GM18951 (cell line): ENCODE results near the gene ATRX.
"Not testable (repeated sequence)": the region's sequence is repeated elsewhere in the genome, so short reads cannot be mapped to it uniquely, and the experiment has no call there.

ENCODE experiments used
- POLR2A ChIP-seq: IDR thresholded peaks from 4 replicates; pipeline ENCODE4 v1.6.1; 2011; ENCODE audit warnings: mild to moderate bottlenecking; ENCODE audit not compliant: insufficient read length, insufficient read depth; ENCODE audit errors: extremely low read depth
- in situ Hi-C: fragments of 300-500 bp; cut with MboI; formaldehyde crosslinking; loops from one replicate; pipeline ENCODE4 v1.12.0; 2022; ENCODE audit warnings: low sequenced_read_pairs, mixed read lengths, inconsistent platforms; ENCODE audit not compliant: unreplicated experiment

ATRX gene

GRCh38 chrX:77755561-77755960 is 30.5 kb downstream of the ATRX start:
- TF ChIP-seq POLR2A: no peak
- in situ Hi-C loops: no loop called here

- in situ Hi-C loops: not testable (repeated sequence)
Measured at GRCh38 chrX:77753942-77754341, 32.1 kb downstream of the ATRX start.

GRCh38 chrX:77749695-77750094 is 36.3 kb downstream of the ATRX start:
- TF ChIP-seq POLR2A: no peak
- in situ Hi-C loops: no loop called here

DNA sequence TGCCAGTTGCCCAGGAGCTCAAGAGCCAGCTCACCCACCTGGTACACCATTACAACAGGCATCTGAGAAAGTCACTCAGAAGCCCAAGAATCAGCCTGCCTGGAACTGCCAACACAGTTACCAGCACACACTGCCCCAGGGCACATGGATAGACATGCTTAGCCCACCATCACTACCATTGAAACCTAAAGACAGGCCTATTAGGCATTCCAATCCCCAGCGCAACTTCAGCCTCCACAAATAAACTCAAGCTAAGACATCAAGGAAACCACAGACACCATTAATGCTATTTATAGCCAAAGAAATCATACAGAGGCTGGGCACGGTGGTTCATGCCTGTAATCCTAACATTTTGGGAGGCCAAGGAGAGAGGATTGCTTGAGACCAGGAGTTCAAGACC is 42.3 kb downstream of the ATRX start:
- in situ Hi-C loops: no loop called here
- TF ChIP-seq POLR2A: no peak

GRCh38 chrX:77742788-77743476 is 43.1 kb downstream of the ATRX start:
- in situ Hi-C loops: no loop called here
- TF ChIP-seq POLR2A: no peak

- in situ Hi-C loops: no loop called here
- TF ChIP-seq POLR2A: no peak
Measured at GRCh38 chrX:77740376-77740905, 45.6 kb downstream of the ATRX start.

GRCh38 chrX:77733342-77733741 is 52.7 kb downstream of the ATRX start:
- TF ChIP-seq POLR2A: no peak
- in situ Hi-C loops: no loop called here

DNA sequence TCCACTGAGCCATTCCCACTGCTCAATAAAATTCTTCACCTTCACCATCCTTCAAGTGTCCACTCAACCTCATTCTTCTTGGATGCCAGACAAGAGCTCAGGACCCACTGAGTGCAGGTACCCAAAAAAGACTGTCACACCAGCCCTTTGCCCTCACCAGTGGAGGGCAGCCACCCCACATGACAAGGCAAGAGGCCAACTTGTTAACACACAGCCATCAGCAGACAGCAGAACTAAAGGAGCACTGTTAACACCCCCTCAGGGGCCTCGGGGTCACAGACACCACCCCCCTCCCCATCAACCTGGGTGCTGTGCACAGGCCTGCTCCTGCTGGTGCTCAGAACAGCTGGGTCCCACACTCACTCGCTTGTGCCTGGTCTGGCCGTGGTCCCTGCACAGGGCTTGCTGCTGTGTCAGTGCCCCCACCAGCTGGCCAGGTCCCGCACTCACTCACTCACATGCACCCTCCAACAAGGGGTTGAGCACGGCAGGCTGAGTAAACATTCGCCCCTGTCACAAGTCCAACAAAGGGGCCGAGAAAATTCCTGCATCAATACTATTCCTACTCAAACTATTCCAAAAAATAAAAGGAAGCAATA is 54.1 kb downstream of the ATRX start:
- TF ChIP-seq POLR2A: no peak
- in situ Hi-C loops: no loop called here

GRCh38 chrX:77726095-77726494 is 59.9 kb downstream of the ATRX start:
- in situ Hi-C loops: not testable (repeated sequence)

DNA sequence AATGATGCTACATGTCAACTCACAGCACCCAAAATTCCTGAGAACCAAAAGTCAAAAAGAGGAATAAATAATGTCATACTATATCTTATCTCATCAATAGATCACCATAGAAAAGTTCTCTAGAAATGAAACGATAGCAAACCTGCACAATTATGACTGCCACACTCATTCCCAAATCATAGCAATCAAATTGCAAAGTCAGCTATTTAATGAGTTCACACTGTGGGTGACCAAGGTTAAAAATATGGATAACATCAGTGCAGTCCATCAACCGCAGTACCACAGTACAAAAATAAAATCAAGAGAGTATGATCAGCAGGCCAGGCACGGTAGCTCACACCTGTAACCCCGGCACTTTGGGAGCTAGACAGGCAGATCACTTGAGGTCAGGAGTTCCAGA is 62.3 kb downstream of the ATRX start:
- no peak for TF ChIP-seq POLR2A
- in situ Hi-C loops: no loop called here

GRCh38 chrX:77719388-77719787 is 66.6 kb downstream of the ATRX start:
- in situ Hi-C loops: no loop called here
- no peak for TF ChIP-seq POLR2A

- TF ChIP-seq POLR2A: no peak
Measured at GRCh38 chrX:77704881-77705280, 81.1 kb downstream of the ATRX start.

GRCh38 chrX:77698242-77698641 is 87.8 kb downstream of the ATRX start:
- TF ChIP-seq POLR2A: no peak
- in situ Hi-C loops: no loop called here

More at GRCh38 chrX:77704881-77705280, 81.1 kb downstream of the ATRX start:
- in situ Hi-C loops: no loop called here

DNA sequence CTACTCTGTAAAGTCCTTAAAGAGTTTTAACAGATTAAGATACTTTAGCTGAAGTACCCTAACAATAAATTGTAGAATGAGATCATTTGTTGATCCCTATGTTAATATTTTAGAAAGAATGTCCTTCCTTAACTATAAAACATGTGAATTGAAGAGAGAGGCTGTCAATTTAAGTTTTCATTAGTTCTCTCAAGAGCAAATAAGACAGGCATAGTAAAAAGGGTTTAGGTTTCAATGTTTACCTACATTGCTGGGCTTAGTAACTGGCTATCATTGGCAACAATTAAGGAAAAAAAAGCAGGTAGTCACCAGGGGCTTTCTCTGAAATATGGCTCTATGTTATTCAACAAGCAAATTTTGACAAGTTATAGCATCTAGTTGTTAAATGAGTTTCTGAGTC is 91.5 kb downstream of the ATRX start:
- TF ChIP-seq POLR2A: no peak
- in situ Hi-C loops: no loop called here
